ES-I3 (cell line): ENCODE measurements around the gene PDCD1.
"Not testable (repeated sequence)": the region's sequence is repeated elsewhere in the genome, so short reads cannot be mapped to it uniquely, and the experiment has no call there.

Experiments
- H3K36me3 ChIP-seq: 2 replicates; pipeline ENCODE4 v1.6.1; 2013; ENCODE audit warnings: mild to moderate bottlenecking, low read length, control low read depth, moderate library complexity; ENCODE audit not compliant: insufficient read depth
- H3K4me1 ChIP-seq: 2 replicates; pipeline ENCODE4 v1.6.1; 2013; ENCODE audit warnings: mild to moderate bottlenecking, control low read depth, low read length; ENCODE audit not compliant: insufficient read depth
- H3K9ac ChIP-seq: 2 replicates; pipeline ENCODE4 v1.6.1; 2013; ENCODE audit warnings: low read depth, mild to moderate bottlenecking, low read length, moderate library complexity
- H3K9me3 ChIP-seq: 2 replicates; pipeline ENCODE4 v1.6.1; 2013; ENCODE audit warnings: mild to moderate bottlenecking, low read length, moderate library complexity; ENCODE audit not compliant: control insufficient read depth, insufficient read depth

Gene PDCD1

DNA sequence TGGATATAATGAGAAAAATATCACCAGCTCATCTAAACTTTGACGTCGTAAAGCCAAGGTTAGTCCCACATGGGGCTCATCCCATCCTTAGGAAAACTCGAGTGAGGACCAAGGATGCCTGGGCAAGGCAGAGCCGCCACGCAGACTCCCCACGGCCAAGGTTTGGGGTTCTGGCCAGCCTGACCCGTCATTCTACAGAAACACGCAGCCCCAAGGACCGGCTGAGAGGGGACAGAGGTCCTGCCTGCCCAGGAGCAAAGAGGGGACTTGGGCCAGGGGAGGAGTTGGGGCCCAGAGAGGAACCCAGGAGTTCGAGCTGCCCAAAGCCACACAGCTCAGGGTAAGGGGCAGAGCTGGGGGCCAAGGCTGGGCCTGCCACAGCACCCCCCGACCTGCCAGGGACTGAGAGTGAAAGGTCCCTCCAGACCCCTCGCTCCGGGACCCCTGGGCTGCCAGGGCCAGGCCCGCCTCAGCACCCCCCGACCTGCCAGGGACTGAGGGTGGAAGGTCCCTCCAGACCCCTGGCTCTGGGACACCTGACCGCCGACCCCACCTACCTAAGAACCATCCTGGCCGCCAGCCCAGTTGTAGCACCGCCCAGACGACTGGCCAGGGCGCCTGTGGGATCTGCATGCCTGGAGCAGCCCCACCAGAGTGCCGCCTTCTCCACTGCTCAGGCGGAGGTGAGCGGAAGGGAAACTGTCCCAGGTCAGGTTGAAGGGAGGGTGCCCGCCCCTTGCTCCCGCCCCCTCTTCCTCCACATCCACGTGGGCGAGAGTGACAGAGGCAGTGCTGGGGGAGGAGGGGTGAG, at the start of gene PDCD1:
Gene PDCD1, minus strand, starts transcription at position 689 of the 811 bp plus-strand sequence. Its CDS starts 56 bp downstream, at position 633.
- no peaks in the 10 kb centered on the region for H3K9me3 ChIP-seq
- H3K36me3 ChIP-seq, result no peaks in the 10 kb centered on the region
- H3K4me1 ChIP-seq, result peaks cover 10% of the 10 kb centered on the region; the same call in 1 of the 2 replicates
- no peak within 1 kb of the TSS; the same call in 1 of the 2 replicates for H3K9ac ChIP-seq

GRCh38 chr2:241907831-241908230, 49.1 kb upstream of the PDCD1 start:
- H3K9ac ChIP-seq, H3K4me1 ChIP-seq, H3K9me3 ChIP-seq, H3K36me3 ChIP-seq: not testable (repeated sequence)

GRCh38 chr2:241906826-241907570, 48.3 kb upstream of the PDCD1 start:
- no peaks in the 10 kb centered on the region for H3K36me3 ChIP-seq
- H3K4me1 ChIP-seq, result no peaks in the 10 kb centered on the region; the same call in 1 of the 2 replicates
- no peak overlapping the region for H3K9ac ChIP-seq
- no peaks in the 10 kb centered on the region for H3K9me3 ChIP-seq

DNA sequence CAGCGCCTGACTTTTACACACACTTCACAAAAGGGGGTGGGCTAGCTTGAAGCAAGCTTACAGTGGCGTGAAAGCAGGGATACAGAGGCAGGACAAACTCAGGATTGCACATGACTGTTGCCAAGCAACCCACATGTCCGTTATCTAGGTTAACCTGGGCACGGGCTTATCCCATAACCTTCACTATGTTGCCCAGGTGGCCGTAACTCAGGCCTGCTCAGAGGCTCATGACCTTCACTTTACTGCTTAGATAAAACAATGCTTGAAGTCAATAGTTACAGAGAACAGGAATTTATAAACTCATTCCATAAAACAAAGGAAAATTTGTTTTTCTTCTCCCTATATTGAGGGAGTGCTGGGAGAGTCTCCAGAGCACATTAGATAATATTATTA, 47.7 kb upstream of the PDCD1 start:
- not testable (repeated sequence) for H3K9ac ChIP-seq, H3K9me3 ChIP-seq, H3K4me1 ChIP-seq, H3K36me3 ChIP-seq

- Histone ChIP-seq H3K36me3 (no peaks in the 10 kb centered on the region), H3K9ac (no peak overlapping the region), H3K4me1 (no peaks in the 10 kb centered on the region; the same call in 1 of the 2 replicates), H3K9me3 (no peaks in the 10 kb centered on the region)
Observed at GRCh38 chr2:241905716-241906377, 47.2 kb upstream of the PDCD1 start.

DNA sequence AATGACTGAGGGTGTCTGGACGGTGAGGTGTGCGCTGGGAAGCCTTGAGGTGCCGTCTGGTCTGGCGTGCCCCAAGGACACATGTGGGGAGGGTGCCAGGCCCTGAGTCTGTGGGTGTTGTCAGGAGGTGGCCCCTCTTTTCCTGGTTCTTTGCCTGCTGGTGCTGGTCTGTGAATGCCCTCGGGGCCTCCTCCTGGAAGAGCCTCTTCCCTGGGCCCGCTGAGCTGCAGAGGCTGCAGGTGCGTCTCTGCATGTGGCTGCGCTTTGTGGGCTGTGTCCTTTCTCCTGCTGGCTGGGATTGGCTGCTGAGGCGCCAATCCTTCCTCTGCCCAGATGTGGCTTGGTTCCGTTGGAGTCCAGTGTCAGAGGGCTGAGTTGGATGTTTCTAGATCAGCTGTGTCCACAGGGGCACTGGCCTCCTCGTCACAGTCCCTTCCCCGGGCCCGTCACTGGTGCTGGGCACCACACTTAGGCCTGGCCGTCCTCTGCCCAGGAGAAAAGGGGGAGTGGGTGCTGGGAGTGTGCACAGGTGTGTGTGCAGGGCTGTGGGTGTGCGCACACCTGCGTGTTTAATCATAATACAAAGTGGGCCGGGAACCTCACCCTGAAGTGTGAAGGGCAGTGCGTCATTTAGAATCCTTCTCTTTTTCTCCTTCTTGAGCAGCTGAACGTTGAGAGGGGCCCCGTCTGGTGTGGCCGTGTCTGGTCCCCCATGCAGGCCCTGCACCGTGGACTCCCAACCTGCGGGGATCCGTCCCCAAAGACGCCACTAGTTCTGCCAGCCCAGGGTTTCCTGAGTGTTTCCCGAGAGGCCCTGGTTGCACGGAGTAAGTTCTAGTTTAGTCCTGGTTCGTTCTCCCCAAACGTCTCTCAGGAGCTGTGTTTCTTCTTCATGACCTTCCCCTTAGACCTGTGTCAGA, 46.4 kb upstream of the PDCD1 start:
- Histone ChIP-seq H3K9ac (no peak overlapping the region), H3K36me3 (no peaks in the 10 kb centered on the region), H3K9me3 (no peaks in the 10 kb centered on the region), H3K4me1 (no peaks in the 10 kb centered on the region; the same call in 1 of the 2 replicates)

DNA sequence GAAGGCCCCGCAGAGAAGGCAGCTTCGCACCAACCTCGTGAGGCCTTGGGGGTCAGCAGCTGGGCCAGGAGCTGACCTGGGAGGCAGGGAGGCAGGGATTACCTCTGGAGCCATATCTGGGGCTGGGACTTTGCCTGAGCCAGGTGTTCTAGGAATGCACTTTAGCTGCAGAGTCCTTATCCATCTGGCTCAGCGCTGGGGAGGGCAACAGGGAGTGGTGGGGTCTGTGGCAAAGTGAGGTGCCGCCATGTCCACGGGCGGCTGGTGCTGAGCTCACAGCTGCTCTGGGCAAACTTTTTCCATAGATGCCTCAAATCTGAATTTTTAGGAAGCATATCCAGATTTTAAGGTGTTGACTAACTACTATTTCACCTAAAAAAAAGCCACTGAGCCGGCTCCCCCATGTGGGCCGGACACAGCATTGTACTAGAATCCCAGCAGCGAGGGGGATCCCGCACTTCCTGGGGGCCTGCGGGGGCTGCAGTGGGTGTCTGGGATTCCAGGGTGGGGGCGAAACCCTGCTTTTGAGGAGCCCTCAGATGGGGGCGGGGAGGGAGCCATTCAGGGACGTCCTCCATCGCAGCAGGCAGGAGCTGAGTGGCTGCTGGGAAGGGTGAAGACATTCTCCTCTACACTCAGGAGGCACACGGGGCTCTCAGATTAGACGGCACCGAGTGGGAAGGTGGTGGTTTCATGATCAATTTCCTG, 45.5 kb upstream of the PDCD1 start:
- Histone ChIP-seq H3K4me1 (no peaks in the 10 kb centered on the region; the same call in 1 of the 2 replicates), H3K36me3 (no peaks in the 10 kb centered on the region)

GRCh38 chr2:241903121-241904010, 44.7 kb upstream of the PDCD1 start:
- no peaks in the 10 kb centered on the region; the same call in 1 of the 2 replicates for H3K4me1 ChIP-seq
- H3K9ac ChIP-seq, result no peak overlapping the region
- H3K9me3 ChIP-seq, result no peaks in the 10 kb centered on the region
- H3K36me3 ChIP-seq, result no peaks in the 10 kb centered on the region

More for the DNA sequence above, 45.5 kb upstream of the PDCD1 start:
- H3K9me3 ChIP-seq, result no peaks in the 10 kb centered on the region
- H3K9ac ChIP-seq, result no peak overlapping the region

DNA sequence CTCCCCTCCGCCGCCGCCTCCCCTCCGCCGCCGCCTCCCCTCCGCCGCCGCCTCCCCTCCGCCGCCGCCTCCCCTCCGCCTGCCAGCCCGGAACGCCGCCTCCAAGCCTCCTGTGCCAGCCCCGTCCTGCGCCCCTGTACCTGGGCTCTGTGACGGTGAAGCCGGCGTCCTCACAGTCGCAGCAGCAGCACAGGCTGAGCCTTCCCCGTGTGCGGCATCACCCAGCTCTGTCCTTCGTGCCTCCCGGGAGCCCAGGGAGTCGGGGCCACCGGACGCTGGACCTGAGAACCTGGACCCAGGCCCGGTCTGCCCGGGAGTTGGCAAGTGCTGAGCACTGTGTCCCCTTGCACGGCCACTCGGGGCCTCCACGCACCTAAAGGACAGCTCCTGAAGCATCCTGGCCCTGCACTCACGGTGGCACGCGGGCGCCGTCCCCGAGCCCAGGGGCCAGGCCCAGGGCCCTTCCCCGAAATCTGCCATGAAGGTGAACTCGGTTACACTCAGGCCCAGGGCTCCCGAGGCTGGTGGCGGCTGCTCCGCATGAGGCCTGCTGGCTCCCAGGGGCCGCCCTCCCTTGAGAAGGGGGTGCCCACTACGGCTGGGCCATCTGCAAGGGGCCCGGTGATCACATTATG, 43.8 kb upstream of the PDCD1 start:
- no peaks in the 10 kb centered on the region; the same call in 1 of the 2 replicates for H3K4me1 ChIP-seq
- H3K9ac ChIP-seq, result no peak overlapping the region
- H3K36me3 ChIP-seq, result no peaks in the 10 kb centered on the region
- no peaks in the 10 kb centered on the region for H3K9me3 ChIP-seq

DNA sequence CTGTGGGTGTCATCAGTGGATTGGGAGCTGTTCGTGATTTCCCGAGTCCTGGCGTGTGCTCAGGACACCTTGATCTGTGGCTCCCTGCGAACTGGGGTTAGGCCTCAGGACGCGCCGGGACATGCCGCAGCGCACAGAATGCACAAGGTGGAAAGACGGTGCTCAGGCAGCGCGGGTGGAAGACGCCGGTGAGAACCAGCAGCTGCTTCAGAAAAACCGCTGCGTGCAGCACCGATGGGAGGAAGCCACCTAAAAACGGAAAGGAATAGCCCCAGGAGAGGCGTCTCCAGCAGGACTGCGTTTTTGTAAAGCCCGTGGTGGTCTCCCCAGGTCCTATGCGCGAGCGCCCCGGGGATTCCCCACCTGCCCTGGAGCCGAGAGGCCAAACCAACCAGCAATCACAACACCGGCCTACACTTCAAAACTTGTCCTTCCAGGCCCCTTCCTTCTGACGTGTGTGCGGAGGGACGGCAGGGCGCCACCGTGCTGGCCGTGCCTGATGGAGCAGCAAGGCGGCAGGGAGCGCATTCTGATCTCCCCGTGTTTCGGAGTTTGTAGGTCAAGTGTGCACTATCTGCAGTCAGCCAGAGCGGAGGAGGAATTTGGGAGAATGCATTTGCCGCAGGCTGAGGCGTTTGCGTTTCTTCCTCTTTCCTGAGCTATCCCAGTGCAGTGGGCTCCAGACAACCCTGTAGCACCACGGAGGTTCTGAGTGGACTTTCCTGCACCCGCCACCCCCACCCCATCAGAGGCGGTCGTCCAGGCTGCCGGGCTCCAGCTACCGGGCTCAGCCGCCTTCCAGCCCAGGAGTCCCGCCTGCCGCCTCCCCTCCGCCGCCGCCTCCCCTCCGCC, 43.0 kb upstream of the PDCD1 start:
- Histone ChIP-seq H3K9ac (no peak overlapping the region), H3K36me3 (no peaks in the 10 kb centered on the region), H3K9me3 (no peaks in the 10 kb centered on the region), H3K4me1 (no peaks in the 10 kb centered on the region; the same call in 1 of the 2 replicates)

DNA sequence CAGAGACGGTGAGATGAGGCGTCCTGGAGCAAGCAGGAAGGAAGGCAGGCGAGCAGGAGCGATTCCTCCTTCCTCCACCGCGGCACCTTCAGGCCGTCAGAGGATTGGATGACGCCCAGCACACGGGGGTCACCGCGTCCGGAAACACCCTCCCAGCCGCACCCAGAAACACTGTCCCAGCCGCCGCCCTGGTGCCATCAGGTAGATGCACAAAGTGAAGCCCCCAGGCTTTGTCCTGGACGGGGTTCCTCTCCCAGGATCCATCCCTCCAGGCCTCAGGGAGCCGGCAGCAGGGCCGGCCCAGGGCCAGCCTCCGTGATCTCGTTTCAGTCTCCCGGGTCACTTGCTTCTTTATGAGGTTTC, 42.3 kb upstream of the PDCD1 start:
- Histone ChIP-seq H3K36me3 (no peaks in the 10 kb centered on the region), H3K9ac (no peak overlapping the region), H3K9me3 (no peaks in the 10 kb centered on the region), H3K4me1 (no peaks in the 10 kb centered on the region; the same call in 1 of the 2 replicates)
